ENCODE measurements around the gene ENO1. TPM values are rescaled to one million over a fixed set of nuclear protein-coding genes. Genes with fewer than 3 reads are reported as not detected.

ENO1 gene
- total RNA-seq, 1 experiment from 2014 or later: 2,334 TPM

DNA sequence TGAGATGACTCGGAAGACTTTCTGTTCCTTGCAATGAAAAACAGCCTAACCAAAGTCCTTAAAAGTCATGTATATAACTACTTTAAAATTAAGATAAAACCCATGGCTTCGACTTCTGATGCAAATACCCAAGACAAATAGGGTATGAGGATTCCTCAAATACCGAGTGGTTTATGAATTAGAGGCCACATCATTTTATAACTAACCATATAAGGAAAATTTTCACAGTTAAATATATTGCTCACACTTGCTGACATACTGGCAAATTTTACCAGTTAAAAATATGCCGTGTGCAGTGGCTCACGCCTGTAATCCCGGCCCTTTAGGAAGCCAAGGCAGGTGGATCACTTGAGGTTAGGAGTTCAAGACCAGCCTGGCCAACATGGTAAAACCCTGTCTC is 66.4 kb downstream of the ENO1 start:
- intact Hi-C loops (cut with micrococcal nuclease): no loop called here
- Histone ChIP-seq H3K9me2 (ENCODE audit: insufficient read depth) (no peaks in the 10 kb centered on the region), H3K27ac (ENCODE audit: low read depth, low read length) (no peak overlapping the region), H3K79me2 (ENCODE audit: insufficient read depth, low read length) (peaks cover 77% of the 10 kb centered on the region), H3K4me2 (ENCODE audit: low read length) (no peak overlapping the region), H3K4me1 (ENCODE audit: control insufficient read depth in 1 of 2, insufficient read depth in 2 of 2, low read length in 2 of 2) (peaks cover 5 to 23% of the 10 kb centered on the region in 2 experiments; a peak in 3 of 4 replicates), H3K9ac (ENCODE audit: low read length) (no peak overlapping the region), H2AFZ (ENCODE audit: low read depth, low read length, poor library complexity, severe bottlenecking) (no peak overlapping the region), H4K20me1 (ENCODE audit: insufficient read depth) (no peaks in the 10 kb centered on the region), H3K9me3 (ENCODE audit: control insufficient read depth in 1 of 2, insufficient read depth in 1 of 2, low read depth in 1 of 2, low read length in 2 of 2) (no peaks in the 10 kb centered on the region), H3K27me3 (ENCODE audit: insufficient read depth, low read length) (no peaks in the 10 kb centered on the region), H3K36me3 (ENCODE audit: control insufficient read depth in 1 of 2, insufficient read depth in 2 of 2, low read length in 2 of 2) (no peaks in the 10 kb centered on the region), H3K4me3 (replicated peaks in 1 of 2; ENCODE audit: low read depth in 1 of 2, low read length in 2 of 2) (no peak overlapping the region)
- DNase-seq (ENCODE audit: low read depth, low spot score) (no peak), ATAC-seq (no peak)
- CTCF ChIA-PET: no interaction called here
- RAD21 ChIA-PET (ENCODE audit: low non-redundant PET in 1 of 2, low total read pairs in 2 of 2, uncharacterized antibody in 2 of 2, unreplicated experiment in 2 of 2): no interaction called here
- no TSS peak for BruUV-seq (replicated peaks)
- no peak for TF ChIP-seq EGR1 (IDR thresholded peaks at IDR 0.05; ENCODE audit: low read depth)
- POLR2A ChIA-PET: no interaction called here

Small RNAs within 50 kb of the gene (microRNA-seq; reads per million reads assigned to microRNA genes)
- not detected for gene MIR6728 (ENCODE audit: borderline number of aligned reads)

Other genes with a start within 250 kb of the ENO1 start
- gene RERE, start 61.0 kb downstream of the ENO1 start, total RNA-seq (2021; ENCODE audit: unreplicated experiment): 40.6 TPM
- not detected for gene CA6, start 67.2 kb upstream of the ENO1 start, total RNA-seq (2021; ENCODE audit: unreplicated experiment)
- not detected for gene SLC2A7, start 147.7 kb upstream of the ENO1 start, total RNA-seq (2021; ENCODE audit: unreplicated experiment)
- not detected for gene SLC2A5, start 190.9 kb upstream of the ENO1 start, total RNA-seq (2021; ENCODE audit: unreplicated experiment)

Measured in HCT116 (cell line).